HG02884 (cell line): Measurements from ENCODE around the gene ST8SIA6.
"Not testable (repeated sequence)": the region's sequence is repeated elsewhere in the genome, so short reads cannot be mapped to it uniquely, and the experiment has no call there.

Experiments used
- ATAC-seq: cut with Tn5 transposase; IDR thresholded peaks from one replicate; pipeline ENCODE4 v1.9.1; 2021; ENCODE audit warnings: mild to moderate bottlenecking, moderate library complexity; ENCODE audit not compliant: unreplicated experiment

ST8SIA6 gene

GRCh38 chr10:17454161-17455014 is at the start of gene ST8SIA6:
Gene ST8SIA6 (minus strand): TSS chr10:17454595. CDS start chr10:17454255, 340 bp downstream.
- ATAC-seq, result peak; percentile 56

- ATAC-seq, result no peak
These were observed 49.4 kb upstream of the ST8SIA6 start for GRCh38 chr10:17503795-17504194.

- ATAC-seq, result no peak
These were observed 48.4 kb upstream of the ST8SIA6 start for GRCh38 chr10:17502814-17503213.

GRCh38 chr10:17499014-17499413 is 44.6 kb upstream of the ST8SIA6 start:
- ATAC-seq, result not testable (repeated sequence)

GRCh38 chr10:17497446-17498030 is 43.1 kb upstream of the ST8SIA6 start:
- ATAC-seq, result no peak

- no peak for ATAC-seq
These were observed 40.3 kb upstream of the ST8SIA6 start for GRCh38 chr10:17494626-17495260.

GRCh38 chr10:17488848-17489247 is 34.5 kb upstream of the ST8SIA6 start:
- no peak for ATAC-seq

GRCh38 chr10:17483079-17483478 is 28.7 kb upstream of the ST8SIA6 start:
- ATAC-seq, result no peak

GRCh38 chr10:17479822-17480221 is 25.4 kb upstream of the ST8SIA6 start:
- ATAC-seq, result no peak

GRCh38 chr10:17479015-17479615 is 24.7 kb upstream of the ST8SIA6 start:
- ATAC-seq, result no peak

- ATAC-seq, result peak; percentile 78
These were observed 21.7 kb upstream of the ST8SIA6 start for GRCh38 chr10:17476073-17476472.

GRCh38 chr10:17475661-17476060 is 21.3 kb upstream of the ST8SIA6 start:
- ATAC-seq, result no peak

- ATAC-seq, result no peak
These were observed 20.4 kb upstream of the ST8SIA6 start for GRCh38 chr10:17474595-17475323.

- ATAC-seq, result no peak
These were observed 19.0 kb upstream of the ST8SIA6 start for GRCh38 chr10:17473228-17473950.

GRCh38 chr10:17472481-17473227 is 18.3 kb upstream of the ST8SIA6 start:
- ATAC-seq, result no peak

GRCh38 chr10:17470246-17470645 is 15.9 kb upstream of the ST8SIA6 start:
- no peak for ATAC-seq

GRCh38 chr10:17465328-17466125 is 11.1 kb upstream of the ST8SIA6 start:
- no peak for ATAC-seq

- ATAC-seq, result no peak
These were observed 10.2 kb upstream of the ST8SIA6 start for GRCh38 chr10:17464545-17464944.

GRCh38 chr10:17460756-17461155 is 6.4 kb upstream of the ST8SIA6 start:
- no peak for ATAC-seq
